Measurements from ENCODE around the gene VAC14.
"Not testable (repeated sequence)": the region's sequence is repeated elsewhere in the genome, so short reads cannot be mapped to it uniquely, and the experiment has no call there.

Gene VAC14

GRCh38 chr16:70658921-70659320 is 142.0 kb downstream of the VAC14 start:
- no peak for DNase-seq

- DNase-seq = no peak
Observed at GRCh38 chr16:70657956-70658355, 143.0 kb downstream of the VAC14 start.

GRCh38 chr16:70656712-70657263 is 144.2 kb downstream of the VAC14 start:
- no peak for DNase-seq

- no peak for DNase-seq
Observed at GRCh38 chr16:70656065-70656711, 144.8 kb downstream of the VAC14 start.

GRCh38 chr16:70653809-70654771 is 146.9 kb downstream of the VAC14 start:
- peak; percentile 74 for DNase-seq

GRCh38 chr16:70653406-70653805 is 147.6 kb downstream of the VAC14 start:
- DNase-seq = no peak

- DNase-seq = no peak
Observed at GRCh38 chr16:70652322-70652721, 148.6 kb downstream of the VAC14 start.

GRCh38 chr16:70651524-70651923 is 149.4 kb downstream of the VAC14 start:
- no peak for DNase-seq

GRCh38 chr16:70650216-70650615 is 150.7 kb downstream of the VAC14 start:
- no peak for DNase-seq

- DNase-seq = no peak
Observed at GRCh38 chr16:70649300-70649699, 151.7 kb downstream of the VAC14 start.

- DNase-seq = no peak
Observed at GRCh38 chr16:70648606-70649005, 152.4 kb downstream of the VAC14 start.

GRCh38 chr16:70647441-70648359 is 153.3 kb downstream of the VAC14 start:
- no peak for DNase-seq

GRCh38 chr16:70646260-70647241 is 154.4 kb downstream of the VAC14 start, which contains the start of gene IL34:
Gene IL34, plus strand, starts transcription at chr16:70646559. Its CDS starts 389 bp downstream, at chr16:70646948.
- no peak for DNase-seq

- no peak for DNase-seq
Observed at GRCh38 chr16:70644763-70645597, 156.0 kb downstream of the VAC14 start.

GRCh38 chr16:70643264-70643663 is 157.7 kb downstream of the VAC14 start:
- DNase-seq = not testable (repeated sequence)

- DNase-seq = no peak
Observed at GRCh38 chr16:70642633-70643032, 158.3 kb downstream of the VAC14 start.

GRCh38 chr16:70638814-70639792 is 161.9 kb downstream of the VAC14 start:
- DNase-seq = no peak

Data from CD4-positive, alpha-beta T cell treated with Interleukin-4 for 4 hours (primary cell).